Neural cell (in vitro differentiated cells): ENCODE data around the gene ANKS1B. TPM values are rescaled to one million over a fixed set of nuclear protein-coding genes. Genes with fewer than 3 reads are reported as not detected.

Experiments
- H2AFZ ChIP-seq: fragments of 200-600, 300-800 bp; sonication (generic), shearing (Covaris generic); 2 replicates; pipeline ENCODE4 v1.6.0; 2014; ENCODE audit warnings: low read depth, mild to moderate bottlenecking, antibody characterized with exemption, low read length, moderate library complexity
- H3F3A ChIP-seq: fragments of 200-600 bp; shearing (Covaris generic); 2 replicates; pipeline ENCODE4 v1.6.1; 2016; ENCODE audit warnings: mild to moderate bottlenecking, moderate library complexity, mixed read lengths, antibody characterized with exemption, low read length; ENCODE audit not compliant: insufficient read depth, poor library complexity, severe bottlenecking
- H3K27ac ChIP-seq: fragments of 200-600, 300-800 bp; sonication (generic), shearing (Covaris generic); 2 replicates; pipeline ENCODE4 v1.5.1; 2014; ENCODE audit warnings: mild to moderate bottlenecking, low read length, moderate library complexity
- H3K27me3 ChIP-seq: fragments of 300-800, 200-600 bp; sonication (generic), shearing (Covaris generic); 2 replicates; pipeline ENCODE4 v1.6.0; 2014; ENCODE audit warnings: mild to moderate bottlenecking, low read depth, low read length, moderate library complexity; ENCODE audit not compliant: insufficient read depth
- H3K36me3 ChIP-seq: fragments of 300-800, 200-600 bp; sonication (generic), shearing (Covaris generic); 2 replicates; pipeline ENCODE4 v1.5.1; 2014; ENCODE audit warnings: mild to moderate bottlenecking, antibody characterized with exemption, low read length, moderate library complexity; ENCODE audit not compliant: insufficient read depth
- H3K4me2 ChIP-seq: fragments of 300-800, 200-600 bp; sonication (generic), shearing (Covaris generic); 2 replicates; pipeline ENCODE4 v1.6.0; 2014; ENCODE audit warnings: mild to moderate bottlenecking, low read length
- H3K4me3 ChIP-seq: fragments of 300-800, 200-600 bp; sonication (generic), shearing (Covaris generic); 2 replicates; pipeline ENCODE4 v1.5.1; 2014; ENCODE audit warnings: mild to moderate bottlenecking, low read length, moderate library complexity
- H3K79me2 ChIP-seq: fragments of 200-600 bp; shearing (Covaris generic); replicated peaks from 2 replicates; pipeline ENCODE4 v1.6.0; 2014; ENCODE audit warnings: mild to moderate bottlenecking, low read length, moderate library complexity; ENCODE audit not compliant: insufficient read depth
- H3K9ac ChIP-seq: fragments of 300-800, 200-600 bp; sonication (generic), shearing (Covaris generic); 2 replicates; pipeline ENCODE4 v1.6.1; 2016; ENCODE audit warnings: mild to moderate bottlenecking, low read length, mixed read lengths
- H3K9me2 ChIP-seq: fragments of 200-600 bp; shearing (Covaris generic); 2 replicates; pipeline ENCODE4 v1.6.1; 2016; ENCODE audit warnings: mild to moderate bottlenecking, low read length, mixed read lengths; ENCODE audit not compliant: insufficient read depth
- H3K9me3 ChIP-seq: fragments of 200-600, 300-800 bp; sonication (generic), shearing (Covaris generic); 2 replicates; pipeline ENCODE4 v1.6.1; 2016; ENCODE audit warnings: mild to moderate bottlenecking, mixed run types, low read length, moderate library complexity, mixed read lengths
- H4K20me1 ChIP-seq: fragments of 200-600 bp; shearing (Covaris generic); 2 replicates; pipeline ENCODE4 v1.6.1; 2016; ENCODE audit warnings: mild to moderate bottlenecking, mixed run types; ENCODE audit not compliant: insufficient read depth
- EP300 ChIP-seq: fragments of 450-650 bp; conservative IDR thresholded peaks from 2 replicates; pipeline ENCODE4 v1.6.1; 2014; ENCODE audit warnings: antibody characterized with exemption, mild to moderate bottlenecking, moderate library complexity; ENCODE audit not compliant: poor library complexity, severe bottlenecking
- EZH2 ChIP-seq: fragments of 200-600, 300-800 bp; shearing (Covaris generic), sonication (generic); IDR thresholded peaks from 2 replicates; pipeline ENCODE4 v1.6.1; 2014; ENCODE audit warnings: antibody characterized with exemption, low read length, borderline replicate concordance, mild to moderate bottlenecking; ENCODE audit not compliant: insufficient read depth, poor library complexity, severe bottlenecking
- MXI1 ChIP-seq: fragments of 450-650 bp; conservative IDR thresholded peaks from 2 replicates; pipeline ENCODE4 v1.6.1; 2014; ENCODE audit warnings: antibody characterized with exemption, mild to moderate bottlenecking; ENCODE audit not compliant: poor library complexity, severe bottlenecking
- POLR2AphosphoS5 ChIP-seq: IDR thresholded peaks from 2 replicates; pipeline ENCODE4 v1.6.1; 2012
- RAD21 ChIP-seq: fragments of 450-650 bp; conservative IDR thresholded peaks from 2 replicates; pipeline ENCODE4 v1.6.1; 2014; ENCODE audit warnings: antibody characterized with exemption, mild to moderate bottlenecking, moderate library complexity
- SMC3 ChIP-seq: fragments of 450-650 bp; conservative IDR thresholded peaks from 2 replicates; pipeline ENCODE4 v1.6.1; 2014; ENCODE audit warnings: antibody characterized with exemption, mild to moderate bottlenecking, moderate library complexity; ENCODE audit not compliant: poor library complexity
- TAF1 ChIP-seq: IDR thresholded peaks from 2 replicates; pipeline ENCODE4 v1.6.1; 2012; ENCODE audit warnings: low read depth
- polyA plus RNA-seq: library from polyadenylated mRNA; depleted of rRNA; stranded (reverse); fragments of >200 nt; gene quantifications from 2 replicates; pipeline ENCODE4 v1.2.3, GENCODE V29; 2014
- TF ChIP-seq, protein P1 (sequence below): IDR thresholded peaks from 2 replicates; pipeline ENCODE4 v1.6.1; 2012; ENCODE audit warnings: borderline replicate concordance
- TF ChIP-seq, protein P2 (sequence below): fragments of 450-650 bp; IDR thresholded peaks from 2 replicates; pipeline ENCODE4 v1.5.1; 2014; ENCODE audit warnings: antibody characterized with exemption, mild to moderate bottlenecking, moderate library complexity; ENCODE audit not compliant: poor library complexity, severe bottlenecking

The ANKS1B gene
- polyA plus RNA-seq, 1 donor from 2014 or later: 65.6 TPM

DNA sequence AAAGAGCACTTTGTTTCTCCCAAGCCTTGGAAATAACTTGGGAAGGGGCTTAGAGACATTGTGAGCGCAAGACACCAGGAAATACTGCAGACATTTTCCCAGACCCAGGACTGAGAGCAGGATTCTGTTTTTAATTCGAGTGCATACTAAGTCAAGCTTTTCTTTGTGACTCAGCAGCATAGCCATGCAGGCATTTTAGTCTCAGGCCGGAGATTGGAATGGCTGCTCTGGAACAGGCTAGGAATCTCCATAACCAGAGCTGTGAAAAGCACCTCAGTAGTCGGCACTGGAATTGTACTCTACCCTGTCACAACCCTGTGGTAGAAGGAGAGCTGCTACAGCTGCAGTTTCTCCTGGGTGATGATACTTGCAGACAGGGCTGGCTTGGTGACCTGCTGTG, 366.1 kb downstream of the ANKS1B start:
- H3K9me2 ChIP-seq: no peaks in the 10 kb centered on the region
- TF ChIP-seq EZH2: no peak
- no peak for TF ChIP-seq MXI1
- TF ChIP-seq POLR2AphosphoS5: no peak
- TF ChIP-seq TAF1: no peak
- TF ChIP-seq, protein P1, sequence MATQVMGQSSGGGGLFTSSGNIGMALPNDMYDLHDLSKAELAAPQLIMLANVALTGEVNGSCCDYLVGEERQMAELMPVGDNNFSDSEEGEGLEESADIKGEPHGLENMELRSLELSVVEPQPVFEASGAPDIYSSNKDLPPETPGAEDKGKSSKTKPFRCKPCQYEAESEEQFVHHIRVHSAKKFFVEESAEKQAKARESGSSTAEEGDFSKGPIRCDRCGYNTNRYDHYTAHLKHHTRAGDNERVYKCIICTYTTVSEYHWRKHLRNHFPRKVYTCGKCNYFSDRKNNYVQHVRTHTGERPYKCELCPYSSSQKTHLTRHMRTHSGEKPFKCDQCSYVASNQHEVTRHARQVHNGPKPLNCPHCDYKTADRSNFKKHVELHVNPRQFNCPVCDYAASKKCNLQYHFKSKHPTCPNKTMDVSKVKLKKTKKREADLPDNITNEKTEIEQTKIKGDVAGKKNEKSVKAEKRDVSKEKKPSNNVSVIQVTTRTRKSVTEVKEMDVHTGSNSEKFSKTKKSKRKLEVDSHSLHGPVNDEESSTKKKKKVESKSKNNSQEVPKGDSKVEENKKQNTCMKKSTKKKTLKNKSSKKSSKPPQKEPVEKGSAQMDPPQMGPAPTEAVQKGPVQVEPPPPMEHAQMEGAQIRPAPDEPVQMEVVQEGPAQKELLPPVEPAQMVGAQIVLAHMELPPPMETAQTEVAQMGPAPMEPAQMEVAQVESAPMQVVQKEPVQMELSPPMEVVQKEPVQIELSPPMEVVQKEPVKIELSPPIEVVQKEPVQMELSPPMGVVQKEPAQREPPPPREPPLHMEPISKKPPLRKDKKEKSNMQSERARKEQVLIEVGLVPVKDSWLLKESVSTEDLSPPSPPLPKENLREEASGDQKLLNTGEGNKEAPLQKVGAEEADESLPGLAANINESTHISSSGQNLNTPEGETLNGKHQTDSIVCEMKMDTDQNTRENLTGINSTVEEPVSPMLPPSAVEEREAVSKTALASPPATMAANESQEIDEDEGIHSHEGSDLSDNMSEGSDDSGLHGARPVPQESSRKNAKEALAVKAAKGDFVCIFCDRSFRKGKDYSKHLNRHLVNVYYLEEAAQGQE: no peak
- TF ChIP-seq SMC3: no peak
- no peak for TF ChIP-seq EP300
- TF ChIP-seq, protein P2, sequence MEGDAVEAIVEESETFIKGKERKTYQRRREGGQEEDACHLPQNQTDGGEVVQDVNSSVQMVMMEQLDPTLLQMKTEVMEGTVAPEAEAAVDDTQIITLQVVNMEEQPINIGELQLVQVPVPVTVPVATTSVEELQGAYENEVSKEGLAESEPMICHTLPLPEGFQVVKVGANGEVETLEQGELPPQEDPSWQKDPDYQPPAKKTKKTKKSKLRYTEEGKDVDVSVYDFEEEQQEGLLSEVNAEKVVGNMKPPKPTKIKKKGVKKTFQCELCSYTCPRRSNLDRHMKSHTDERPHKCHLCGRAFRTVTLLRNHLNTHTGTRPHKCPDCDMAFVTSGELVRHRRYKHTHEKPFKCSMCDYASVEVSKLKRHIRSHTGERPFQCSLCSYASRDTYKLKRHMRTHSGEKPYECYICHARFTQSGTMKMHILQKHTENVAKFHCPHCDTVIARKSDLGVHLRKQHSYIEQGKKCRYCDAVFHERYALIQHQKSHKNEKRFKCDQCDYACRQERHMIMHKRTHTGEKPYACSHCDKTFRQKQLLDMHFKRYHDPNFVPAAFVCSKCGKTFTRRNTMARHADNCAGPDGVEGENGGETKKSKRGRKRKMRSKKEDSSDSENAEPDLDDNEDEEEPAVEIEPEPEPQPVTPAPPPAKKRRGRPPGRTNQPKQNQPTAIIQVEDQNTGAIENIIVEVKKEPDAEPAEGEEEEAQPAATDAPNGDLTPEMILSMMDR: no peak
- no peak for TF ChIP-seq RAD21
- H3K27ac ChIP-seq: no peak overlapping the region
- no peaks in the 10 kb centered on the region for H4K20me1 ChIP-seq
- no peaks in the 10 kb centered on the region for H3K36me3 ChIP-seq
- no peak overlapping the region for H2AFZ ChIP-seq
- H3K4me2 ChIP-seq: no peak overlapping the region
- no peaks in the 10 kb centered on the region for H3F3A ChIP-seq
- H3K4me3 ChIP-seq: no peak overlapping the region
- H3K27me3 ChIP-seq: no peaks in the 10 kb centered on the region
- peaks cover 9% of the 10 kb centered on the region for H3K9me3 ChIP-seq
- H3K9ac ChIP-seq: no peak overlapping the region
- no peaks in the 10 kb centered on the region for H3K79me2 ChIP-seq

DNA sequence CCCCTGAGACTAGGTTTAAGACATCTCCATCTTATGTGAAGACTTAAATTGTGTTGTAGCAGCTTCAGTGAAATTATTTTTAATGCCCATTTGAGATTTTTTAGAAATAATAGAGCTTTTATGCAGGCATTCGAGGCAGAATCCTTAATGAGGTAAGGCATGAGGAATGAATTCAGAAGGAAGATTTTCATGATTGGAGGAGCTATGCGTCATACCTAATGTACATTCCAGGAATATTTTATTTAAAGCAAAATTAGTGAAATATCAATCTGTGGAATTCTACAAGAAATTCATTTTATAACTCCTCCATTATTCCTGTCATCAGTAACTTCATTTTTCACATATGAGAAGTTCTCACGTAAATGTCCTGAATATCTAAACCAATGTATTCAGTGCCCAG, 373.1 kb downstream of the ANKS1B start:
- no peak overlapping the region for H3K9ac ChIP-seq
- no peaks in the 10 kb centered on the region for H3K9me3 ChIP-seq
- no peaks in the 10 kb centered on the region for H3K27me3 ChIP-seq
- H3K9me2 ChIP-seq: no peaks in the 10 kb centered on the region
- H3K4me3 ChIP-seq: peak overlapping the region; percentile 9
- H3F3A ChIP-seq: no peaks in the 10 kb centered on the region
- no peak overlapping the region for H3K4me2 ChIP-seq
- H4K20me1 ChIP-seq: no peaks in the 10 kb centered on the region
- H3K36me3 ChIP-seq: no peaks in the 10 kb centered on the region
- H3K27ac ChIP-seq: no peak overlapping the region
- no peaks in the 10 kb centered on the region for H3K79me2 ChIP-seq
- H2AFZ ChIP-seq: no peak overlapping the region
- TF ChIP-seq SMC3: no peak
- TF ChIP-seq EP300: no peak
- no peak for TF ChIP-seq TAF1
- TF ChIP-seq, protein P2: no peak
- TF ChIP-seq, protein P1: no peak
- TF ChIP-seq RAD21: no peak
- no peak for TF ChIP-seq POLR2AphosphoS5
